Immature natural killer cell (primary cell): ENCODE results near the gene SSBP1. TPM values are rescaled to one million over a fixed set of nuclear protein-coding genes. Genes with fewer than 3 reads are reported as not detected.
A peak's percentile ranks its signal among the peaks of the same experiment; 100 is the strongest.
"Not testable (repeated sequence)": the region's sequence is repeated elsewhere in the genome, so short reads cannot be mapped to it uniquely, and the experiment has no call there.

Experiments used
- DNase-seq, 3 donors: peaks; one replicate each; pipeline ENCODE4 v3.0.0; 2022; ENCODE audit warnings: mixed read lengths in 1 of 3
- H3K27ac Mint-ChIP-seq, 6 donors: one replicate each; pipeline ENCODE4 v1.8.0; 2020; ENCODE audit warnings: mixed read lengths in 6 of 6, mild to moderate bottlenecking in 5 of 6, inconsistent platforms in 4 of 6, moderate library complexity in 3 of 6
- H3K27me3 Mint-ChIP-seq, 3 donors: one replicate each; pipeline ENCODE4 v1.8.0; 2020 to 2021; ENCODE audit warnings: low read depth in 3 of 3, mild to moderate bottlenecking in 3 of 3, mixed read lengths in 3 of 3, moderate library complexity in 3 of 3, inconsistent platforms in 1 of 3
- H3K36me3 Mint-ChIP-seq, 3 donors: one replicate each; pipeline ENCODE4 v1.8.0; 2020; ENCODE audit warnings: mixed read lengths in 3 of 3, inconsistent platforms in 2 of 3, mild to moderate bottlenecking in 2 of 3
- H3K4me1 Mint-ChIP-seq, 2 donors: one replicate each; pipeline ENCODE4 v1.8.0; 2020; ENCODE audit warnings: inconsistent platforms in 2 of 2, mild to moderate bottlenecking in 2 of 2, mixed read lengths in 2 of 2, moderate library complexity in 1 of 2
- H3K4me3 Mint-ChIP-seq, 5 donors: one replicate each; pipeline ENCODE4 v1.8.0; 2020; ENCODE audit warnings: mild to moderate bottlenecking in 5 of 5, mixed read lengths in 5 of 5, inconsistent platforms in 3 of 5, moderate library complexity in 3 of 5
- H3K9me3 Mint-ChIP-seq, 6 donors: one replicate each; pipeline ENCODE4 v1.8.0; 2020; ENCODE audit warnings: mild to moderate bottlenecking in 6 of 6, mixed read lengths in 6 of 6, inconsistent platforms in 4 of 6, moderate library complexity in 3 of 6
- polyA plus RNA-seq, 3 donors: library from polyadenylated mRNA; unstranded; fragments of 300-500 nt; fragmentation: Illumina TruSeq; gene quantifications; one replicate each; pipeline ENCODE4 v1.2.3, GENCODE V29; 2021

The SSBP1 gene
- polyA plus RNA-seq, 3 donors from 2014 or later: 268 to 349 (median 271) TPM

DNA sequence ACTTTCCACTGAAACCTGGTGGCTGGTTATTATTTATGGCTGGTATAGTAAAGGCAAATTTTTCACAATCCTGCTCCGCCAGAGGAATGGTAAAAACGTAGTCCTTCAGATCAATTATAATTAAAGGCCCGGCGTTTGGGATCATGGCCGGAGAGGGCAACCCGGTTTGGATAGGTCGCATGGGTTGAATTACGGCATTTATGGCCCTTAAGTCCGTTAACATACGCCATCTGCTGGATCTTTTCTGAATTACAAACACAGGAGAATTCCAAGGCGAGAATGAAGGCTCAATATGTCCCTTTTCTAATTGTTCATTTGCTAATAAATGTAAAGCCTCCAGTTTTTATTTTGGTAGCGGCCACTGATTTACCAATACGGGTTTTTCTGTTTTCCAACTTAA lies 14.5 kb downstream of the SSBP1 start:
- Mint-ChIP-seq H3K4me3 (no peak overlapping the region), H3K27ac (no peak overlapping the region), H3K9me3 (peaks cover 10 to 27% (median 24%) of the 10 kb centered on the region in 6 donors), H3K4me1 (peaks cover 0 to 5% of the 10 kb centered on the region in 2 donors), H3K36me3 (peaks cover 62 to 70% (median 66%) of the 10 kb centered on the region in 3 donors), H3K27me3 (no peaks in the 10 kb centered on the region)
- no peak for DNase-seq

DNA sequence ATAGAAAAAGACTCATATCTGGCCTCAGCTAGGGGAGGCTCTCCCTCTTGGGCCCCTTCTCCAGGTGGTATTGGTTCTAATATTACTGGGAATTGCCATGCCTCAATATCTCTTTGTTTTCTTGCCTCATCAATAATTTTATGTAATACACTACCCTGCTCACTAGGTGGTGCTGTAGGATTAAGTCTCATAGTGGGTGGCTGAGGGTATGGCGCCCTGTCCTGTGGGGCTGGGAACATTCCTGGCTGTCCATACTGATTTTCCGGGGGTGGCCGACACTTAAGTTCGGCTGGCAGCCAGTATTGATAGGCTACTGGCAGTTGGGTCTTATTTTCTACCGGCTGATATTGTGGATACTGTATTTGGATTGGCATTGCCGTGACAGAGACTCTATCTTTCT lies 16.8 kb downstream of the SSBP1 start:
- Mint-ChIP-seq H3K36me3 (peaks cover 61 to 81% (median 64%) of the 10 kb centered on the region in 3 donors), H3K9me3 (peaks cover 10 to 27% (median 24%) of the 10 kb centered on the region in 6 donors), H3K4me1 (peaks cover 0 to 5% of the 10 kb centered on the region in 2 donors), H3K27me3 (no peaks in the 10 kb centered on the region), H3K27ac (no peak overlapping the region), H3K4me3 (no peak overlapping the region)
- peak in 2 of 3 donors; percentile 10 to 11 for DNase-seq

DNA sequence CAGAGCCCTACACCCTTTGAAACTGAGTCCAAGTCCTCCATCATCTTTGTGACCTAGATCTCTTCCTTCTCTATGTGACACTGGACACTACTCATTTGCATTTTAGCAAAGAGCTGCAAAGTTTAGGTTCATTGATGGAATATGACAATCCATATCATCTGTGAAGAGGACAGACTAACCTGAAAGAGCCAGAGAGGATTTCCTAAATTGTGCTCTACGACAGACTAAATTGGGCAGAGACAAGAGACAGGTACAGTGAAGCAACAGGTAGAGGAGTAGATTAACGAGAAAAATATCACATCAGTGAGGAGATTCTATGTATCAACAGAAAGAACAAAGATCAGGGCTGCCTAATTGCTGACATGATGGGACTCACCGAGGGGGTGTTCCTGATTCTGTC lies 25.6 kb downstream of the SSBP1 start, which contains the start of gene TAS2R3:
Gene TAS2R3, plus strand, starts transcription at position 301 of the 400 bp plus-strand sequence. Its CDS starts 62 bp downstream, at position 363.
- H3K4me1 Mint-ChIP-seq: no peaks in the 10 kb centered on the region
- H3K36me3 Mint-ChIP-seq: peaks cover 11 to 44% (median 19%) of the 10 kb centered on the region in 3 donors
- H3K4me3 Mint-ChIP-seq: no peak within 1 kb of the TSS
- H3K27ac Mint-ChIP-seq: no peak within 1 kb of the TSS
- H3K27me3 Mint-ChIP-seq: no peaks in the 10 kb centered on the region
- no peak for DNase-seq
- H3K9me3 Mint-ChIP-seq: no peaks in the 10 kb centered on the region

DNA sequence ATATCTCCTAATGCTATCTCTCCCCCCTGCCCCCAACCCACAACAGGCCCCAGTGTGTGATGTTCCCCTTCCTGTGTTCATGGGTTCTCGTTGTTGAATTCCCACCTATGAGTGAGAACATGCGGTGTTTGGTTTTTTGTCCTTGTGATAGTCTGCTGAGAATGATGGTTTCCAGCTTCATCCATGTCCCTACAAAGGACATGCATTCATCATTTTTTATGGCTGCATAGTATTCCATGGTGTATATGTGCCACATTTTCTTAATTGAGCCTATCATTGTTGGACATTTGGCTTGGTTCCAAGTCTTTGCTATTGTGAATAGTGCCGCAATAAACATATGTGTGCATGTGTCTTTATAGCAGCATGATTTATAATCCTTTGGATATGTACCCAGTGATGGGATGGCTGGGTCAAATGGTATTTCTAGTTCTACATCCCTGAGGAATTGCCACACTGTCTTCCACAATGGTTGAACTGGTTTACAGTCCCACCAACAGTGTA lies 32.0 kb downstream of the SSBP1 start:
- not testable (repeated sequence) for H3K27me3 Mint-ChIP-seq, H3K27ac Mint-ChIP-seq, H3K9me3 Mint-ChIP-seq, H3K4me1 Mint-ChIP-seq, H3K4me3 Mint-ChIP-seq, DNase-seq
- H3K36me3 Mint-ChIP-seq: peaks cover 0 to 19% (median 11%) of the 10 kb centered on the region in 3 donors

DNA sequence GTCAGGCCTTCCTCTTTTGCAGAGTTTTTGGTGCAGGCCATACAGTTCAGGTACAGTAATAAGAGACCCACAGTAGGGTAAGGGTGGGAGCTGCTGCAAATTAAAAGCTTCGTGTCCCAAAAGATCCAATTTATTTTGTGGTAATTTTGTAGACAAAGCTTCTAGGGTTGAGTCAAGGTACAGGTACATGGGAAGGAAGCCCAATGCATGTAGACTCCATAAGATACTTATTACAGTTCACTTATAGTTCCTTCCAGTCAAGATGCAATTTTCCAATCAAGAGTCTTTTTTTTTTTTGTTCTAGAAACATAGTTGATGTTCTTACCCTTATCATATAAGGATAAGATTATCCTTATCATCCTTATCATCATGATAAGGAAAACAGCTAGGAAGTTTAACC lies 38.2 kb downstream of the SSBP1 start, which contains the start of gene TAS2R4:
Gene TAS2R4, plus strand, starts transcription at position 301 of the 400 bp plus-strand sequence. CDS start 1,815 bp downstream, outside the sequence.
- DNase-seq: no peak
- H3K27ac Mint-ChIP-seq: no peak within 1 kb of the TSS
- H3K4me3 Mint-ChIP-seq: no peak within 1 kb of the TSS
- peaks cover 27 to 47% (median 34%) of the 10 kb centered on the region in 3 donors for H3K36me3 Mint-ChIP-seq
- no peaks in the 10 kb centered on the region for H3K4me1 Mint-ChIP-seq
- H3K9me3 Mint-ChIP-seq: peaks cover 0 to 2% (median 0%) of the 10 kb centered on the region in 6 donors
- H3K27me3 Mint-ChIP-seq: no peaks in the 10 kb centered on the region

DNA sequence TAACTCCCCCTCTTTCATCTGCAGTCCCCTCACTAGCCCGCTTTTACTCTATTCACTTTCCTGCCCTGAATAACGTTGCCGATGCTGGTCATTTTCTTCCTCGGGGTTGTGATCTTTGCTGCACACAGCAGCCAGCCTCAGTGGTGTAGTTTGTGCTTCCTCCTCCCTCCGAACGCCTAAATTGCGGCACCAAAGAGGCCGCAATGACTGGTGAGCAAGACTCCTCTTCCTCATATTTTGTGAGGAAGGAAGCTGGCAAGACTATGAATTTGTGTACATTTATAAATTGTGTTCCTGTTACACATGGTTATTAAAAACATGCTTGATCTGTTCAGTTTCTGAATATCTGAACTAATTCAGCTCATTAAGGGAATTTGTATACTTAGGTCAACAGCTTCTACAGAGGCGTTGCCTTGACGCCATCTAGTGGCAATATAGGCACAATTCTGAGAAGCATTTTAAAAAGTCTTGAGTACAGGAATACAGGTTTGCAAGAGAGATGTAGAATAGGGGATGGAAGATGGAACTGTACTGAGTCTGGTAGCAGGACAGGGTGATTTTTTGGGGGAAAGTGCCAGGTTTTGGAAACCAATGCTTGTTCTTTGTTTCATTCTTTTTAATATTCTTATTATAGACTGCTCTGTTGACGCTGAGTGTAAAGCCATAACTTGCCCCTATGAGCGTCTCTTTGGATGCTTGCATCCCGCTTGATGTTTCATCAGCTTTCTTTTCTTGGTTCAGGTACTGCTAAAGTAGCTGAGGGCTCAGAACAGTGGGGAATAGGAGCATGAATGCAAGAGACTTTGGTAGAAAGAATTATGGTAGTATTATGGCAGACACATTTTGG lies 47.8 kb downstream of the SSBP1 start:
- Mint-ChIP-seq H3K4me1 (peaks cover 0 to 9% of the 10 kb centered on the region in 2 donors), H3K4me3 (no peak overlapping the region), H3K9me3 (no peaks in the 10 kb centered on the region), H3K27ac (no peak overlapping the region), H3K36me3 (peaks cover 0 to 10% (median 5%) of the 10 kb centered on the region in 3 donors), H3K27me3 (no peaks in the 10 kb centered on the region)
- DNase-seq: peak; percentile 4 to 26 (median 24)

DNA sequence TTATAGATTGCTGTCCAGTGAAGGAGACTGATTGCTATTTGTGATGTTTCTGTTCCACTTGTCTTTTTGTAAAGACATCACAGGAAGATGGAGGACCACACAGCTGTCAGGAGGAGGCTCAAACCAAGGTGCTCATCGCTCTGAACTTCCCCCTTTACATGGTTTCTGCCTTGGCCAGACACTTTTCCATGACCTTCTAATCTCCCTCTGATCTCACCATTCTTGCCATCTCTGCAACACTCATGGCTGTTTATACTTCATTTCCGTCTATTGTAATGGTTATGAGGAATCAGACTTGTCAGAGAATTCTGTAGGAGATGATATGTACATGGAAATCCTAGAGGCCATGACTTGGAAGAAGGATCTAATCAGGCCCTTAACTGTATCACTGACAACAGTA lies 50.1 kb downstream of the SSBP1 start:
- Mint-ChIP-seq H3K4me3 (no peak overlapping the region), H3K4me1 (peaks cover 0 to 9% of the 10 kb centered on the region in 2 donors), H3K36me3 (peaks cover 0 to 10% (median 9%) of the 10 kb centered on the region in 3 donors), H3K27ac (no peak overlapping the region), H3K27me3 (no peaks in the 10 kb centered on the region), H3K9me3 (no peaks in the 10 kb centered on the region)
- no peak for DNase-seq

DNA sequence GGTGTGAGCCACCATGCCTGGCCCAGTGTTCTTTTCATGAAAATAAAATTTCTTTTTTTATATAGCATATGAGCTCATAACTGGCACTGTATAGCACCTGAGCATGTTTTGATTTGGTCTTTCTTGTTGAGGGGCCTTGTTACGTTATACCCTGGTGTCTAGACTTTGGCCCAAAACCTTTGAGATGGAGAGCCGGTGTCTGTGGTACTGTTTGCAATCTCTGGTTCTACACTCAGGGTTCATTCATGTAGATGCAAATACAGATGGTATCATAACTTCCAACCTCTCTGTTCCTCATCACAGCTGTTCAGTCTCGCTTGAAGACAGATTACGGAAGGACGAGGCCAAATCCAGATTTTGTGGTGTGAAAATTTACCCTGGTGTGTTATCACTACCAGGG lies 51.8 kb downstream of the SSBP1 start, which contains the start of gene TAS2R5:
Gene TAS2R5, plus strand, starts transcription at position 301 of the 400 bp plus-strand sequence. CDS start 145 bp downstream, outside the sequence.
- no peaks in the 10 kb centered on the region for H3K27me3 Mint-ChIP-seq
- no peak within 1 kb of the TSS for H3K4me3 Mint-ChIP-seq
- H3K9me3 Mint-ChIP-seq: no peaks in the 10 kb centered on the region
- H3K27ac Mint-ChIP-seq: peak within 1 kb of the TSS in 1 of 6 donors; percentile 23
- peaks cover 8 to 13% (median 9%) of the 10 kb centered on the region in 3 donors for H3K36me3 Mint-ChIP-seq
- H3K4me1 Mint-ChIP-seq: peaks cover 0 to 9% of the 10 kb centered on the region in 2 donors
- DNase-seq: no peak

DNA sequence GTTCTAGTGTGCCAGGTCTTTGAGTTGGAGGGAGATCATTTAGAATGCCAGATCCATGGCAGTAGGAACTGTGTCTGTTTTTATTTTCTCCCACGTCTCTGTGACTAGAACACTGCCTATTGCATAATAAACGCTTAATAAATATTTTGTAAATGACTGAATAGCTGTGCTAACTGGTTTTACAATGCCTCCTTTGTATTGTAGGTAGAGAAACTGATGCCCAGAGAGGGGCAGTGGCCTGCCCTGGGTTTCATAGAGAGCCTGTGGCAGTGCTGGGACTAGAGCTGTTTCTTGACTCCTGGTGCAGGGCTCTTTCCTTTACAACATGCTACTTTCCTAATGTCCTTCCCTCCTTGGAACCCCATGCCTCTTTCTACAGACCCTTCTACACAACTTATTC lies 54.4 kb downstream of the SSBP1 start:
- no peaks in the 10 kb centered on the region for H3K9me3 Mint-ChIP-seq
- DNase-seq: no peak
- H3K36me3 Mint-ChIP-seq: peaks cover 9 to 13% (median 12%) of the 10 kb centered on the region in 3 donors

More for the DNA sequence above, 54.4 kb downstream of the SSBP1 start:
- Mint-ChIP-seq H3K4me1 (peaks cover 0 to 9% of the 10 kb centered on the region in 2 donors), H3K27me3 (no peaks in the 10 kb centered on the region), H3K4me3 (no peak overlapping the region), H3K27ac (no peak overlapping the region)

Other genes starting within 250 kb of the SSBP1 start
- 100 to 1,000 TPM; 104 to 125 (median 108) TPM for gene AGK, start 186.9 kb upstream of the SSBP1 start, polyA plus RNA-seq
- gene DENND11, start 36.2 kb upstream of the SSBP1 start, polyA plus RNA-seq: 10 to 100 TPM in 1 of 3 donors, 1 to 10 TPM in 2; 2.2 to 13.0 (median 9.6) TPM
- gene WEE2, start 30.0 kb upstream of the SSBP1 start, polyA plus RNA-seq: not detected
- not detected for gene TAS2R3, start 25.7 kb downstream of the SSBP1 start, polyA plus RNA-seq
- gene TAS2R4, start 38.3 kb downstream of the SSBP1 start, polyA plus RNA-seq: not detected
- gene TAS2R5, start 51.9 kb downstream of the SSBP1 start, polyA plus RNA-seq: not detected
- gene PRSS37, start 103.1 kb downstream of the SSBP1 start, polyA plus RNA-seq: not detected
- gene OR9A4, start 178.0 kb downstream of the SSBP1 start, polyA plus RNA-seq: not detected
- gene CLEC5A, start 208.6 kb downstream of the SSBP1 start, polyA plus RNA-seq: not detected
- gene TAS2R38, start 235.4 kb downstream of the SSBP1 start, polyA plus RNA-seq: not detected